Activated CD4-positive, alpha-beta T cell treated with anti-CD3 and anti-CD28 coated beads for 24 hours (primary cell): Measurements from ENCODE around the gene RNF215.
"Not testable (repeated sequence)": the region's sequence is repeated elsewhere in the genome, so short reads cannot be mapped to it uniquely, and the experiment has no call there.

Experiments
- DNase-seq, 2 donors: peaks; one replicate each; pipeline ENCODE4 v3.0.0-alpha.2; 2020; ENCODE audit warnings: low read depth in 2 of 2

RNF215 gene

DNA sequence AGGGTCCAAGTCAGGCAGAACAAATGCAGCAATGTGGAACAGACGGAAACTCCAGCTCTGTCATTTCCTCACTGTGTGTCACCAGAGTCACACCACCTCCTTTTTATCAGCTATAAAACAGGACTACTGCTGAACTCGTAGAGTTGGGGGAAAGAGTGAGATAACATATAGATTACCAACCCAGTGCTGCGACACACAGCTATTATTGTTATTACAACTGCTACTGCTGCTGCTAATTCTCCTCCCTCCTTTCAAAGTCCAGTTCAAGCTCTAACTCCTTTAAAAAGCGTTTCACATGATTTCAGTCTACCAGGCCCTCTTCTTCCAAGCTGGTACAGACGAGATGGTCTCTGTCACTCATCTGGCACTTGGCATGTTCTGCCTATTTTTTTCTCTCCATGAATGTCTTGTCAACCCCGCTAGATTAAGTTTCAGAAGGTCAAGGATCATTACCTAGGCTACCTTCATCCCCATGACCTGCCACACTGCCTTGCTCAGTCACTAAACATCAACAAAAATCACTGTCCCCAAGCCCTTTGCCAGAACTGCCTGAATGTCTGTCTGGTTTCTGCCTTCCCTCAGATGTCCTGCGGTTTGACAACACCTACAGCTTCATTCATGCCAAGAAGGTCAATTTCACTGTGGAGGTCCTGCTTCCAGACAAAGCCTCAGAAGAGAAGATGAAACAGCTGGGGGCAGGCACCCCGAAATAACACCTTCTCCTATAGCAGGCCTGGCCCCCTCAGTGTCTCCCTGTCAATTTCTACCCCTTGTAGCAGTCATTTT is 34.7 kb upstream of the RNF215 start:
- no peak for DNase-seq

DNA sequence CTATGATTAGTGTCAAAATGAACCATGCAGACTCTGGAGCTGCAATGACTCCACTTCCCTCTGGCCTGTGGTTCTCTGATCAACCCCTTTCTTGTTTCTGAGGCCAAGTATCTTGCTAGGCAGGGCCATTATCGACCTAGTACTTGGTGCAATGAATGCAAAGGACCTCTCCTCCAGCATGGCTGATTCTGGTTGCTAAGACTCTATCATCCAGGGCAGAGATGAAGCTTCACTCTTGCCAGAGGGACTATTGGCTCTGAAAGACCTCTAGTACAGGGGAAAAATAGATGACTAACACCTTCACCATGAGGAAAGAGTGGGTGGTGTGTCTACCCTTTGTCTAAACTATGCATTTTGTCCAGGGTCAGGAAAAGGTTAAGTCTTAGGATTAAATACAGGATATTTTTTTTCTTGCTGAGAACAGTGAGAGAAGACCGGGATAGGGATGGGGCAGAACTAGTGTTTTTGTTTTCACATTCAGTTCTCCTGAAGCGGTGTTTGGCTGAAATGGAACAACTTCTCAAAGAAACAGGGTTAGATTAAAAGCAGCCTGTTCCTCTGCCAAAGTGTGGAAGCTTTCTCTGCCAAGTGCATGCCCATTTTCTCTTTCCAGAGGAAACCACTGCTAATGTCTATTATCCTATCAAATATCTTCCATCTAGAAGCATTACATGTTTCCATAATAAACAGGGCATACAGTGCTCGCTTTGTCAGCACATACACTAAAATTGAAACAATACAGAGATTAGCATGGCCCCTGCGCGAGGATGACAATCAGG is 33.3 kb upstream of the RNF215 start:
- no peak for DNase-seq

DNA sequence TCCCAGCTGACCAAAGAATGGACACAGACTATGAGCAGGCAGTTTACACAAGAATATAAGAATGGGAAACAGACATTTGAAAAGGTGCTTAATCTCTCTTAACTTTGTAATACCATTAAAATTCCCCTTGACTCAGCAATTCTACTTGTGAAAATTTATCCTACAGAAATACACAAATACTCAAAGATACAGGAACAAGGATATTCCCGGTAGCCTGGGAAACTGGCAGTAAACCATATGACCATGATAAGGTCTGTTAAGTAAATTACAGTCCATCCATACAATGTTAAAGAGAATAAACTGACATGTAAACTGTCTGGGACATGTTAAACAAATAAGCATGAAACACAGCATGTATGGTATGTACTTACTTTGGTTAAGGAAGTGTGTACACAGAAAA is 29.6 kb upstream of the RNF215 start:
- DNase-seq: no peak

DNA sequence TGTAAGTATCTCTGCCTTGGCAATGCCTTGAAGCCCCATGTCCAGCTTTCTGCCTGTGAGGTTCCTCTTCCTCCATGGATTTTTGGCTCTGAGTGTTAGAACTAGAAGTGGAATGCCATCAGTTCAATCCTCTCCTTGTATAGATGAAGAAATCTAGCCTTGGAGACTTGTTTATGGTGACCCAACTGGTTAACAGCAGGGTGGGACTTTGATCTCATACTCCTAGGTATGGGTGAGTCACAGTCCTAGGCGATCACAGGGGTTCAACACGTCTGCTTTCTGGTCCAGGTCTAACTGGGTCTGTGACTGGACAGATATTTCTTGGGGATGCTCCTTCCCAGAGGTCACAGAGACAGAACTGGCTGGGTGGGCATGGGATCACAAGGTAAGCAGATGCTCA is 29.2 kb upstream of the RNF215 start:
- no peak for DNase-seq

DNA sequence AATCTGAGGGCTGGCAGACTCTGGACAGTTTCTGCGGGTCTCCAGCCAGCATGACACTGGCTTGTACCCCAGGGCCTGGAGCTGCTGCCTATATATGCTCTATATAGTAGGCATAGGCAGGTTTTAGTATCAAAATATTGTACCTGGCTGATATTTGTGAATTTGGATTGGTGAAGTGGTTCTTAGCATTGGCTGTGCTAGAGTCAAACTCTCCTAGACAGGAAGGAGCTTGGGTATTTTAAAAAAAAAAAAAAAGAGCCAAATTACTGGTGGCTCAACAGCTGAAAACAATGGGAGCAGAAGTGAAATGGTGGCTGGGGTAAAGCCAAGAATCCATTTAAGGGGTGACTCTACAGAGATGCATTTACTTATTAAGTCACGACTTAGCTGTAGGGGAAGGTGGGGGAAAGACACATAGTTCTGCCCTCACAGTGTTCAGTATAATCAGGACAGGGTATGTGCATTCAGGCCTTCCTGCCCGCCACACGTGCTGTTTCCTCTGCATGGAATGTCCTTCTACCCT is 27.4 kb upstream of the RNF215 start:
- no peak for DNase-seq

DNA sequence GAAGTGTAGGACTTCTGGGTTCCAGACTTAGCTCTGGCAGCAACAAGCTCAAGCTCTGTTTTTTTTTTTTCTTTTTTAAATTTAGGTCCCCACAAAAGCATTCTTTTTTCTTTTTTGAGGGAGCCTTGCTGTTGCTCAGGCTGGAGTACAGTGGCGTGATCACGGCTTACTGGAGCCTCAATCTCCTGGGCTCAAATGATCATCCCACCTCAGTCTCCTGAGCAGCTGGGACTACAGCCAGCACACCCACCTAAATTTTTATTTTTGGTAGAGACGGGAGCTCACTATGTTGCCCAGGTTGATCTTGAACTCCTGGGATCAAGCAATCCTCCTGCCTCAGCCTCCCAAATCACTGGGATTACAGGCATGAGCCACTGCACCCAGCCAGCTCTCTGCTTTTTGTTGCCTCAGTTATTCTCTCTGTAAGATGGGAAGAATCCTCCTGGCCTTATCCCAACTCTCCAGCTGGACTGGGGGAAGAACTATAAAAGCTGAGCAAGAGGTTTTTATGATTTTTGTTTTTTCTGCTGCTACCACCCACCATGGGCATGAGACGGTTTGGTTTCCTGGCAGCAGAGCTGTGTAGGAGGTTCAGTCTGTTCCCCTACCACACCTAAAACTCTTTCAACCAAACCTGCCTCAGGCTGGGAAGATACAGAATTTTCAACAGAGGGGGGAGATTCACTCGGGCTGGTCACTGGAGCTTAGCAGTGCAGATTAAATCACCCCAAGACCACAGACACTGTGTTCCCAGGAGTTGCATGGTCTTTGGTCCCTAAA is 26.7 kb upstream of the RNF215 start:
- DNase-seq: no peak

DNA sequence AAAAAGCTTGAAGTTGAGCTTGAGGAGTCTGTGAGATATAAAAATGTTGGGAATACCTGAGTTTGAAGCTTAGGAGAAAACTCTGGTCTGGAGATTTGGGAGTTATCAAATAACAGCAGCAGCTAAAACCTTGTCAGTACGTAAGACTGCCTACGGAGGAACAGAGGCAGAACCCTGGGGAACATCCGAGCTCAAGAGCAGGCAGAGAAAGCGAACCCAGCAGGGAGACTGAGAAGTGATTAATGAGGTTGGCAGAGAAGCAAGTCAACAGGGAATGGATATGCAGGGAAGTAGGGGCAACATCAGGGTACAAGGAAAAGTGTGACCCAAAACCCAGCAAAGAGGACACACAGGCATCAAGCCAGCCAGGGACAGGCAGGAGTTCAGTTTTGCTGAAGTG is 25.8 kb upstream of the RNF215 start:
- no peak for DNase-seq

DNA sequence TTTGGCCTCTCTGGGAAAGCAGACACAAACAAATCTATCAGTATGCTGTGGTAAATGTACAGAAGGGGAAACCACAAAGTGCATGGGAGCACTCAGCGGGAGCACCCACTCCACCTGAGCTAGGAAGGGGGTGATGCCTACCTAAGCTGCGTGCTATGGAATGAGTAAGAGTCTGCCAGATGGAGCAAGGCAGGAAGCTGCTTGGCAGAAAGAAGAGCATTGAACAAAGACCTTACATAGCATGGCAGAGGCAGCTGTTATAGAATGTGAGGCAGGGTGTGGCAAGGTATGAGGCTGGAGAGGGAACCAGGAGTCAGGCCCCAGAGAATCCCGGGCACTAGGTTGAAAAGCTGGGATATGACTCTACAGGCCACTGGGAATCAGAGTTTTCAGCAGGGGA is 24.6 kb upstream of the RNF215 start:
- no peak for DNase-seq

DNA sequence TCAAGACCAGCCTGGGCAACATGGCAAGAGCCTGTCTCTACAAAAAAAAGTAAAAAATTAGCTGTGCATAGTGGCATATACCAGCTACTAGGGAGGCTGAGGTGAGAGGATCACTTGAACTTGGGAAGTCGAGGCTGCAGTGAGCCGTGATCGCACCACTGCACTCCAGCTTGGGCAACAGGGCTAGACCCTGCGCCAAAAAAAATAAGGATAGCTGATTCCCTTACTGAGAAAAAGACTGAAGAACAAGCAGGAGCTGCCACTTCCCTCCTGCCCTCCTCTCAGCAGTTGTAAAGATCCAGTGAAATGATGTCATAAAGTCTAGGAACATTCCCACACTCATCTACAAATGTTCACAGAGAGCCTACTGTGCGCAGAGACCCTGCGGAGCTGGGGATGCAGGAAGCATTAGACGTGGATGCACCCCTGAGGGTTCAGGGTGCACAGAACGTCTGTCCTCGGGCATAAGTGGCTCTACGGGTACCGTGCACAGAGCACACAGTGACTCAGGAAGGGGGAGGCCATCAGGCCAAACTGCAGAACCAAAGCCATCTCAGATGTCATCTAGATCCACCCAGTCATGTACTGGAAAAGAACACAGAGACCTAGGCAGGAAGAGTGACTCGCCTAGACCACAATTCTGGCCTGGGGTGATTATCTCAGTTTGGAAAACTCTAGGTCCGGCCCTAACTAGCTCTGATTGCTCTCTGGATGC is 21.3 kb upstream of the RNF215 start:
- no peak for DNase-seq

DNA sequence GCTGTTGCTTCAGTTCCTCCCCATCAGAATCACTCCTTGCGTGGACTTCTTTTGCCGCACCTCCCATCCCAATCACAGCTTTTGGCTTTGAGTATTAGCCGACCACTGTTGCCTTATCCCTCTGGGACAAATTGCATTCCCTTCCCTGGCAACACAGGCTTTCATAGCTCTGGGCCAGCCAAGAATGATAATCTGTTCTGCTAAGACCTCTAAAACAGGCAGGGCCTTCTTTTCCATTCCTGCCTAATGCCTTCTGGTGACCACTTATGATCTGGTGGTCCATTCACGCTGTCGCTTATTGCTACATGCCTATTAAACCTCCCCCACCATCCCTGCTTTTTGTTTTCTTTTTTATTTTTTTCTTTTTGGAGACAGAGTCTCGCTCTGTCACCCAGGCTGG is 19.2 kb upstream of the RNF215 start:
- DNase-seq: no peak

DNA sequence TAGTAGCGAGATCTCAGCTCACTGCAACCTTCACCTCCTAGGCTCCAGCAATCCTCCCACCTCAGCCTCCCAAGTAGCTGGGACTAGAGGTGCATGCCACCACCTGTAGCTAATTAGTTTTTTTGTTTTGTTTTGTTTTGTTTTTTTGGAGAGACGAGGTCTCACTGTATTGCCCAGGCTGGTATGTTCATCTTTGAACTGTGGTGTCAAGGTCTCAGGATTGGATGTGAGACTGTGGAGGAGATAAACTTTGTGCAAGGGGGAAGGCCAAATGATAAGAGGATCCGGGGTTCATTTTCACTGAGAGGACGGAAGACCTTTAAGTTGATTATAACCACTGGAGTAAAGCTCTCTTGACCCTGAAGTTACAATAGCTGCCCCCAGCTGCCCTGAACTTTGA is 18.5 kb upstream of the RNF215 start:
- DNase-seq: no peak

DNA sequence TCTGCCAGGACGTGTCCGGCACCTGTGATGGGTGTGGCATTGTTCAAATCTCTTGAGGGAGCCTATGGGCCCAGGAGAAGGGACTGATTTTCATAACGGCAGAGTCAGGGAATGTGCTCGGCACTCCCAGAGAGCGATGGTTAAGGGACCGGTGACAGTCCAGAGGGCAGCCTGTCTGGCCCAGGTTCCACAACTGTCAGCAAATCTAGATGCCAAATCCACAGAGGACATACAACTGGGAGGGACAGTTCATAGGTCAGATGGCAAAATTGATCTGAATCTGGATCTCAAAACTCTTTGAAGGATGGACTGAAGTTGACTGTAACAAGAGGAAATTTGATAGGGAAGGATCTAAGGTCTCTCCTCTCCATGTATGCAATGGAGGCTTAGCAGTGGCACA is 17.1 kb upstream of the RNF215 start:
- DNase-seq: no peak

DNA sequence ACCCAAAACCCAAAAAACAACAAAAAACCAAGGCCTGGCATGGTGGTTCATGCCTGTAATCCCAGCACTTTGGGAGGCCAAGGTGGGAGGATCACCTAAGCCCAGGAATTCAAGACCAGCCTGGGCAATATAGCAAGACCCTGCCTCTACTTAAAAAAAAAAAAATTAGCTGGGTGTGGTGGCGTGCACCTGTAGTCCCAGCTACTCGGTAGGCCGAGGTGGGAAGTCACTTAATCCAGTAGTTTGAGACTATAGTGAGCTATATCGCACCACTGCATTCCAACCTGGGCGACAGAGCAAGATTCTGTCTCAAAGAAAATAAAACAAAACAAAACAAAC is 15.5 kb upstream of the RNF215 start:
- not testable (repeated sequence) for DNase-seq

DNA sequence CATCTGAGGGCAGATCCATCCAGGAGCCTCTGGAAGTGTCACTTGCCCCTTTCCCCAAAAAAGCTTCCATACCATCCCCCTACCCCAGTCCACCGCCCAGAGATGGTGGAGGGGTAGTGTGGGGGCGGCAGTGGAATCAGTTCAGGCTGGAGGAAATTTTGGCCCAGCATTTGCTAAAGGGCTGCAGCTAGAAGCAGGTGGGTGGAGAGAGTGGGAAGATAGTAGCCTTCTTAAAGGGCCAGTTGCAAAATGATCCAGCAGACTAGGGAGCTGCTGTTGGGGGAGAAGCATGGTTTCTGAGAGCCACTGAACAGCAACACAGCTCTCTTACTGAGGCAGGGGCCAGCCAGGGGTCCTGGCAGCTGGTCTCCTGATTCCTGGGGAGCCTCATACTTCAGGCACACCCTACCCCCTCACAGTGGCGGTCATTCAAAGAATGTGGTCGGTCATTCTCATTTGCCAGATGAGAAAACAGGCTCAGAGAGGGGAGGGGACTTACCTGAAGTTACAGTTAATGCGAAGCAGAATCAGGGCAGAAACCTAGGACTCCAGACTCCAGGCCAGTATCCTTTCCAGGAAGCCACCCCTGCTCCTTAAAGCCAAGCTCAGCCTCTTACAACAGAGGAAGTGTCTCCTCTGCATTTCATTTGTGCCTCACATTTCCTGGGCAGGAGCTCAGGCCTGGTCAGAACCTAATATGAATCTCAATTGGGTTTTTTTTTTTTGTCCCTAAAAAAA is 15.0 kb upstream of the RNF215 start:
- DNase-seq: no peak

DNA sequence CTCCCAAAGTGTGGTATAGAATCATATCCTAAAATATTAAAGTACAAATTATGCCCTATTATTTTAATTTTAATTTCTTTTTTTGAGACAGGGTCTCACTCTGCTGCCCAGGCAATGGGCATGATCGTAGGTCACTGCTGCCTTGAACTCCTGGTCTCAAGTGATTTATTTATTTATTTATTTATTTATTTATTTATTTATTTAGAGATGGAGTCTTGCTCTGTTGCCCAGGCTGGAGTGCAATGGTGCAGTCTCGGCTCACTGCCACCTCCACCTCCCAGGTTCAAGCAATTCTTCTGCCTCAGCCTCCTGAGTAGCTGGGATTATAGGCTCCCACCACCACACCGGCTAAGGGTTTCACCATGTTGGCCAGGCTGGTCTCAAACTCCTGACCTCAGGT is 13.8 kb upstream of the RNF215 start:
- DNase-seq: not testable (repeated sequence)

DNA sequence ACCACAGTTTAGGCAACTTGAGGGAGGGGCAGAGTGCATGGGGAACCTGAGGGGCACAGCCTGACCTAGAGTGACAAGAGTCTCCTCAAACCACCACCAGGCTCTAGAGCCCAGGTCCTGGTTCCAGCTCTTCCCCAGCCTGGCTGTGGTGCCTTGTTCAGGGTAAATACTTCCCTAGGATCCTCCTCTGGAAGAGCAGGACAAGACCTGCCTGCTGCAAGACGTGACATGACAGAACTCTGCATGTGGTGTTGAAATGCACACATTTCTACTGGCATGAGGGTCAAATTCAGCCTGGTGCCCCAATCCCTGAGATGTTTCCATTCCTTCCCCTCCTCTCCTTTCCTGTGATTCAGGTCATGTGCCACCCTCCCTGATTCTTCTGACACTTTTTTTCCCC is 12.9 kb upstream of the RNF215 start:
- DNase-seq: no peak

DNA sequence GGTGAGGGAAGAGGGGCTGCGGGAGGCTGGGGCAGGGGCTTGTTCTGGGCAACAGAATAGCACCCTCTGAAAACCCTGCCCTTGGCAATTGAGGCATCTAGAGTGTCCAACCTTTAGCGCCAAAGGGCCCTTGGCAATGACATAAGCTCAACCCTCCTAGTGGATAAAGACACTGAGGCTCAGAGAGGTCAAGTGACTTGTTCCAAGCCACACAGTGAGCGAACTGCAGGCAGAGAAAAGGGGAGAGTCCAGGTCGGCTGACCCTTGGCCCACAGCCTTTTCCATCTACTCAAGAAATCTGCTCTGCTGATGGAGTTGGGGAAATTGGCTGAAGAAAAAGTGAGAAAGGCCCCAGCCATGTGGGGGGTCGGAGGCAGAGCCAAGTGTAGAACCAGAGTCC is 12.5 kb upstream of the RNF215 start:
- no peak for DNase-seq

DNA sequence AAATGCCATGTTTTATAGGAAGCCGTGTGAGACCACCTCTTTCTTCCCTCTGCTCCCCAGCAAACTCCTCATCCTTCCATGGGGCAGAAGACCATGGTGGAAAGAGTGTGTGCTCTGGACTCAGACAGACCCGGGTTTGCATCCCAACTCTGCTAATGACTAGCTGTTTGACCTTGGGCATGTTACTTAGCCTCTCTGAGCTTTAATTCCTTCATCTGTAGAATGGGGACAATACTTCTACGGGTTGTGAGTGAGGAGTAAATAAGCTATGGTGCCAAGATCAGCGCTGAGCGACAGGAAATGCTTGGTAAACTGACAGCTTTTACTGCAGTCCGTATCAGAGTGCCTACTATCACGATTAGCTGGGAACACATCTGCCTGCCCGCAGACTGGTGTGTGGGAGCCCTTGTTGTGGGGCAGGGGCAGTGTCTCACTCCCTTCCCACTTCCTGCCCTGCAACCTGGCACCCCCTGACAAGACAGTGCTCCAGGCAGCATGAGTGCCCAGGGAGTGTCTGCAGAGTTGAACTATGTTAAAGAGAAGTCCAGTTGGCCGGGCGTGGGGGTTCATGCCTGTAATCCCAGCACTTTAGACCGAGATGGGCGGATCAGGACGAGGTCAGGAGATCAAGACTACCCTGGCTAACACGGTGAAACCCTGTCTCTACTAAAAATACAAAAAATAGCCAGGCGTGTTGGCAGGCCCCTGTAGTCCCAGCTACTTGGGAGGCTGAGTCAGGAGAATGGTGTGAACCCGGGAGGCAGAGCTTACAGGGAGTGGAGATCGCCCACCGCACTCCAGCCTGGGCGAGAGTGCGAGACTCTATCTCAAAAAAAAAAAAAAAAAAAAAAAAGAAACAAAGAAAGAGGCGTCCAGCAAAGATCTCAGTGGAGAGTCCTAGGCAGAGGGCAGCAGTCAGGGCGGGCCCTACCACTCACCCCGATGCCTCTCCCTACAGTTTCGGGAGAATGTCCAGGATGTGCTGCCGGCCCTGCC is 11.8 kb upstream of the RNF215 start:
- DNase-seq: no peak

DNA sequence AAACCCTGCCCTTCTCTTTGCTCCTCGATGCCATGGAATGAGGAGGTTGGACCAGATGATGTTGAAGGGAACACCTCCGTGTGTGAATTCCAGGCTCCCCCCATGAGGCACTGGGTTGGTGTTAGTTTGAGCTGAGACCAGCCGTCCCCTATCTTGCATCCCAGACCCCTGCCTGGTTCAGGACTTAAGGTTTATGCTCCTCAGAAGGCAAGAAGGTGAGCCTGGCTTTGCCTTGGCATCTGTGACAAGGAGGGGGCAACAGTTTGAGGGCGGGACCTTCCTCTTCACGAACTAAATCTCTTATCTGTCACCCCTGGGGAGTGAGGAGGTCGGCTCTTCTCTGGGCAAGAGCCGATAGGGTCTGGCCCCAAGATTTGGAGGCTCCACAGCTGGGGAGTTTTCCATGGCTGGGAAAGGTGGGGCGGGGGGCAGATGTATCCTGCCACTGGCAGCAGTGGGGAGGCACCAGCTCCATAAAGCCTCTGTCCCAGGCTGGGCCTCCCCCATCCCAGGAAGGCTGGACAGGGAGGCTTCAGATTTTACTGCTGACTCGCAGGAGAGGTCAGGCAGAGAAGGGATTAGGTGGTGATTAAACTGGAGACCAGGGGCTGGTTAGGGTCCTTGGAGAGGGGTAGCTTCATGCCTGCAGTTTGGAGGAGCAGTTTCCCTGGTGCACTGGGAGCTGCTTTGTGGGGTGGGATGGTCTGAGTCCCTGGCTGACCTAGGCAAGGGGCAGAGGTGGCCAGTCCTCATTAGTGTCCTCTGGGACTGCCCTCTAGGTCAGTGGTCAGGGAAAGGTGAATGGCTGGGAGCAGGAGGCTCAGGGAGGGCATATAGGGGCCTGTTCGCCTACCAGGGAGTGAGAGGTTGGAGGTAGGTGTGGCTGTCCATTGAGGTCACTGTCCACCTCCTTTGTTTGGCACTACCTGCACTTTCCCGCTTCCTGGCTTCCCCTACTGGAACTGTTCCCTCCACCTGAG is 10.7 kb upstream of the RNF215 start:
- no peak for DNase-seq
